Thoracic aorta (tissue), 2 donors: ENCODE data around the gene DPF3. TPM values are rescaled to one million over a fixed set of nuclear protein-coding genes. Genes with fewer than 3 reads are reported as not detected.

Source experiments
- ATAC-seq: fragments of 150-250 bp; one replicate; pipeline ENCODE4 v1.8.0; 2017; ENCODE audit warnings: low read depth; ENCODE audit not compliant: insufficient number of reproducible peaks, low FRiP score
- DNase-seq: peaks from one replicate; pipeline ENCODE4 v3.0.0-alpha.2; 2020; ENCODE audit warnings: low spot score
- H3K27ac ChIP-seq, 2 donors: fragments of 200-600 bp; sonication (generic); 1 replicate in 1 of 2; 2 replicates in 1 of 2; pipeline ENCODE4 v1.5.1; 2016; ENCODE audit warnings: mild to moderate bottlenecking in 2 of 2, moderate library complexity in 2 of 2
- H3K27me3 ChIP-seq: fragments of 200-600 bp; sonication (generic); replicated peaks from 2 replicates; pipeline ENCODE4 v1.6.0; 2016; ENCODE audit warnings: mild to moderate bottlenecking; ENCODE audit not compliant: insufficient read depth
- H3K36me3 ChIP-seq: fragments of 200-600 bp; sonication (generic); one replicate; pipeline ENCODE4 v1.5.1; 2016
- H3K4me1 ChIP-seq, 2 donors: fragments of 200-600 bp; sonication (generic); 1 replicate in 1 of 2; 2 replicates in 1 of 2; pipeline versions ENCODE4 v1.5.1 to v1.6.0; 2016; ENCODE audit warnings: low read depth in 2 of 2, mild to moderate bottlenecking in 1 of 2; ENCODE audit not compliant: control insufficient read depth in 1 of 2
- H3K4me3 ChIP-seq: fragments of 200-600 bp; sonication (generic); 2 replicates; pipeline ENCODE4 v1.5.1; 2016; ENCODE audit warnings: mild to moderate bottlenecking
- H3K9me3 ChIP-seq: fragments of 200-600 bp; sonication (generic); 2 replicates; pipeline ENCODE4 v1.5.1; 2016
- total RNA-seq, 2 donors: library from RNA; depleted of rRNA; stranded (reverse); fragments of >200 nt; gene quantifications; one replicate each; pipeline versions ENCODE4 v1.1.0 to v1.2.3, GENCODE V29; 2016
- TF ChIP-seq, protein P1 (sequence below): fragments of 200-600 bp; sonication (generic); IDR thresholded peaks from one replicate; pipeline ENCODE4 v1.5.1; 2019; ENCODE audit warnings: antibody characterized with exemption

Gene DPF3
- total RNA-seq, 2 donors from 2014 or later: 2.2 to 8.9 TPM

DNA sequence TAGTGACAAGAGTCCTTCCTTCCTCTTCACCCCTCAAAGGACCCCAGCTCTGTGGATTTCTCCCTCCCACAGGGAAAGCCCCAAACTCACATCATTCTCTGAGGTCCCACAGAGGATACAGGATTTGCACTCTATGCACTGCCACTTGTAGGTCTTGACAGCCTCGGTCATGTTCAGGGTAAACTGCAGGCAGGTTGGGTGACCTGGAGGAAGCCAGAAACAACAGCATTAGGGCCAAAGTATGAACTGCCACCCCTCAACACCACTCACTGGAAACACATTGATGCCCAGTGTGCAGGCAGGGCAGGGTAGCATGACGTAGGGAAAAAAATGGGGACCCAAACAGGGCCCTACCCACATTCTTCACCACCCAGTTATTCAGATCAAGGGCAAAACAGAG, 264.4 kb downstream of the DPF3 start:
- DNase-seq: no peak
- Histone ChIP-seq H3K4me3 (no peak overlapping the region), H3K36me3 (no peaks in the 10 kb centered on the region), H3K27me3 (no peaks in the 10 kb centered on the region), H3K27ac (no peak overlapping the region), H3K4me1 (no peaks in the 10 kb centered on the region), H3K9me3 (no peaks in the 10 kb centered on the region)
- TF ChIP-seq, protein P1, sequence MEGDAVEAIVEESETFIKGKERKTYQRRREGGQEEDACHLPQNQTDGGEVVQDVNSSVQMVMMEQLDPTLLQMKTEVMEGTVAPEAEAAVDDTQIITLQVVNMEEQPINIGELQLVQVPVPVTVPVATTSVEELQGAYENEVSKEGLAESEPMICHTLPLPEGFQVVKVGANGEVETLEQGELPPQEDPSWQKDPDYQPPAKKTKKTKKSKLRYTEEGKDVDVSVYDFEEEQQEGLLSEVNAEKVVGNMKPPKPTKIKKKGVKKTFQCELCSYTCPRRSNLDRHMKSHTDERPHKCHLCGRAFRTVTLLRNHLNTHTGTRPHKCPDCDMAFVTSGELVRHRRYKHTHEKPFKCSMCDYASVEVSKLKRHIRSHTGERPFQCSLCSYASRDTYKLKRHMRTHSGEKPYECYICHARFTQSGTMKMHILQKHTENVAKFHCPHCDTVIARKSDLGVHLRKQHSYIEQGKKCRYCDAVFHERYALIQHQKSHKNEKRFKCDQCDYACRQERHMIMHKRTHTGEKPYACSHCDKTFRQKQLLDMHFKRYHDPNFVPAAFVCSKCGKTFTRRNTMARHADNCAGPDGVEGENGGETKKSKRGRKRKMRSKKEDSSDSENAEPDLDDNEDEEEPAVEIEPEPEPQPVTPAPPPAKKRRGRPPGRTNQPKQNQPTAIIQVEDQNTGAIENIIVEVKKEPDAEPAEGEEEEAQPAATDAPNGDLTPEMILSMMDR: no peak
- no peak for ATAC-seq

DNA sequence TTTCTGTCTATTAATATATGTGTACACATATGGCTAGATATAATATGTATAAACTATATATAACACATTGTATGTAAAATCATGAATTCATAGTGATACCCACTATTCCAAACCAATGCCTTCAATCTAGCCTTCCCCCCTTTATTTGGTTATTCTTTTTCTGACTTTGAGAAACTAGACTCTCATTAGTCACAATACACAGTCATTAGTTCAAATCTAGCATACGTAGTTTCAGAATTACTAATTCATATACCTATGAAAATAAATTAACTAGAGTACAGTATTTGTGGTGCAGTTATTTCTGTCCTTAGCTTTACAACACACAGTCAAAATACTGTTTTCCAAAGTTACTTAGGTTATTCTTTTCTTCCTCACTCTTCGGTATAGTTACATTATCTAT, 268.2 kb downstream of the DPF3 start:
- H3K27me3 ChIP-seq: no peaks in the 10 kb centered on the region
- no peaks in the 10 kb centered on the region for H3K9me3 ChIP-seq
- TF ChIP-seq, protein P1: no peak
- no peak overlapping the region for H3K27ac ChIP-seq
- ATAC-seq (no peak), DNase-seq (no peak)
- no peak overlapping the region for H3K4me3 ChIP-seq
- H3K4me1 ChIP-seq: no peaks in the 10 kb centered on the region
- no peaks in the 10 kb centered on the region for H3K36me3 ChIP-seq

DNA sequence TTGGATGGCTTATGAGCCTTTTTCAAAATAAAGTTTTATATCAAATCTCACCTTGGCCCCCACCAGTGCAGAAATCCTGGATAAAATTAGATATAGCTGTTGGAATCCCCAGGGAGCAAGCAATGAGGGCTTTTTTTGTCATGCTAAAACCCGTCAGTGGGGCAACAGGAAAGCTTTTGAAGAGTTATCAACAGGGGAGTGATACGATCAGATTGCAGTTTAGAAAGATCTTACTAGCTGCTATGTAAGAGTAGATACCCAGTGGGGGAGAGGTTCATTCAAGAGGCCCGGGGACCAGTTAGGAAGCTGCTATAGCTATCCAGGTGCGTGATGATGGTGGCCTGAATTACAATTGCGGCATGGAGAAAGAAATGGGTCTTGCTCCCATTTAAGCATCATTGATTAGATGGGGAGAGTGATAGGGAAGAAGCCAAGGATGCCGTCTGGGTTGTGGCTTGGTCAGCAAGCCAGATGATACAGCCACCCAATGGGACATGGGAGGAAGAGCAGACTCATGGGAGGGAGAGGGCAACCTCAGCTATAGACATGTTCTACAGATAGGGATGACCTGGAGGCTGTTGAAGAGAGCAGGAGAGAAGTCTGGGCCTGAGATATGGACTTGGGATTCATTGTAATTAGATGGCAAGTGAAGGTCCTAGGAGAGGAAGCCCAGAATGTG, 272.4 kb downstream of the DPF3 start:
- DNase-seq (no peak), ATAC-seq (no peak)
- Histone ChIP-seq H3K27me3 (no peaks in the 10 kb centered on the region), H3K36me3 (no peaks in the 10 kb centered on the region), H3K4me3 (no peak overlapping the region), H3K9me3 (no peaks in the 10 kb centered on the region), H3K27ac (no peak overlapping the region), H3K4me1 (peaks cover 0 to 17% of the 10 kb centered on the region in 2 donors)
- TF ChIP-seq, protein P1: no peak

DNA sequence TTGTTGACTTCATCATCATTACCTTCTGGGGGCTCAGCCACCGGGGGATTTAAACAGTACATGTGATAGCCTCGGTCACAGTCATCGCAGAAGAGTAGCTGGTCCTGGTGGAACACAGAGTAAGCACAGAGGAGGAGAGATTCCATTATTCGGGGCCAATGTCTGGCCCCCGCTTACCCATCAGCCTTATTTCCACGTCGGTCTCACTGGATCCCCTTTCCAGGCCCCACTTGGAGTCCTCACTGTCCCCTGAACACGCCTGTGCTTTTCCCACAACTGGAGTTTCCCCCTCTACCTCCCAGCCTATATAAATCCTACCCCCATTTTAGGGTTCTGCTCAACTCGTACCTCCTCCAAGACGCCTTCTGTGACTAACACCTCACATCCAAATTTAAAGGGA, 274.0 kb downstream of the DPF3 start:
- ATAC-seq: no peak
- no peak for DNase-seq
- TF ChIP-seq, protein P1: no peak
- H3K9me3 ChIP-seq: no peaks in the 10 kb centered on the region
- H3K27ac ChIP-seq: no peak overlapping the region
- H3K4me1 ChIP-seq: peaks cover 0 to 32% of the 10 kb centered on the region in 2 donors
- no peak overlapping the region for H3K4me3 ChIP-seq
- H3K27me3 ChIP-seq: no peaks in the 10 kb centered on the region
- H3K36me3 ChIP-seq: no peaks in the 10 kb centered on the region

DNA sequence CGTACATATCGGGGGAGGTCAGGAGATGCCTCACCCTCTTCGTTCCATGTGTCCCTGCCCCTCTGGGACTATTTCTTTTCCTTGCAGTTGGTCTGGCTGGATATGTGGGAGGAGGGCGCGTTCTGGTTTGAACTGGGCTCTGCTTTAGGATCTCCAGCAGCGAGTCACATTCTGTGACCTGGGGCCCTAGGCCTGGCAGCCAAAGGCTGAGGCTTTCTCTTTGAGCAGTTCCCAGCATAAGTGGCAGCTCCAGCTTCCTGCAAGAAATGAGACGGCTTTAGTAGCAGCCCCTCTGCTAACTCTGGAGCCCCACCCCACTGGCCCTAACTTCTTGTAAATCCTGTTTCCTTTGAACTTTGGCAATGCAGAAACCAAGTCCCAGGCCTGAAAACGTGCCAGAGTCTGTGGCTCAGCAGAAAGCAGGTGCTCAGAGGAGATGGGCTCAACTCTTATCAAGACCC, 274.8 kb downstream of the DPF3 start:
- ATAC-seq (no peak), DNase-seq (no peak)
- Histone ChIP-seq H3K9me3 (no peaks in the 10 kb centered on the region), H3K4me1 (peaks cover 0 to 32% of the 10 kb centered on the region in 2 donors), H3K27ac (no peak overlapping the region), H3K27me3 (no peaks in the 10 kb centered on the region), H3K36me3 (no peaks in the 10 kb centered on the region), H3K4me3 (no peak overlapping the region)
- TF ChIP-seq, protein P1: no peak
